ENCODE measurements around the gene PPM1K. TPM values are rescaled to one million over a fixed set of nuclear protein-coding genes. Genes with fewer than 3 reads are reported as not detected.

Gene PPM1K
- total RNA-seq, 1 experiment from 2014 or later: 4.2 TPM

DNA sequence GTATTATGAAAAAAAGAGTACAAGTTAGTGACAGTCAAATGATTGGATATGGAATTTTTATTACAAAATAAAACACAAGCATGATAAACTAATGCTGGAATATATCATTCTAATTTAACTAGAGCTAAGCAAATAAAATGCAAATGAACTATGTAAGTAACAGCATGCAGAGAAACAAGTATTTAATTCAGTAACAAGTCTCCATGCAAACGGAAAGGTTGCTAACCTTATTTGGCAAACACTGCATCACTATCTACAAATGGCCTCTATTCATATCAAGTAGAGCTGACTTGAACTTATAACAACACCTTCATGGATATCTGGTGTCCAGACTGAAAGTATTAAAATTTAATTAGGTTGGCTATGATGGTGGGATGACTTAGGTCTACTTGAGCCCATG, 15.4 kb downstream of the PPM1K start:
- Histone ChIP-seq H3K9me3 (ENCODE audit: control insufficient read depth in 1 of 2, insufficient read depth in 1 of 2, low read depth in 1 of 2, low read length in 2 of 2) (no peaks in the 10 kb centered on the region), H3K36me3 (ENCODE audit: control insufficient read depth in 1 of 2, insufficient read depth in 2 of 2, low read length in 2 of 2) (no peaks in the 10 kb centered on the region), H3K9me2 (ENCODE audit: insufficient read depth) (no peaks in the 10 kb centered on the region), H3K27ac (ENCODE audit: low read depth, low read length) (no peak overlapping the region), H3K4me3 (replicated peaks in 1 of 2; ENCODE audit: low read depth in 1 of 2, low read length in 2 of 2) (no peak overlapping the region), H3K27me3 (ENCODE audit: insufficient read depth, low read length) (no peaks in the 10 kb centered on the region), H3K4me2 (ENCODE audit: low read length) (no peak overlapping the region), H4K20me1 (ENCODE audit: insufficient read depth) (no peaks in the 10 kb centered on the region), H2AFZ (ENCODE audit: low read depth, low read length, poor library complexity, severe bottlenecking) (no peak overlapping the region), H3K79me2 (ENCODE audit: insufficient read depth, low read length) (no peaks in the 10 kb centered on the region), H3K9ac (ENCODE audit: low read length) (no peak overlapping the region), H3K4me1 (ENCODE audit: control insufficient read depth in 1 of 2, insufficient read depth in 2 of 2, low read length in 2 of 2) (no peaks in the 10 kb centered on the region)
- ChIA-PET CTCF (no interaction called here), POLR2A (no interaction called here), RAD21 (ENCODE audit: low non-redundant PET in 1 of 2, low total read pairs in 2 of 2, uncharacterized antibody in 2 of 2, unreplicated experiment in 2 of 2) (no interaction called here)
- DNase-seq (ENCODE audit: low read depth, low spot score) (no peak), ATAC-seq (no peak)
- intact Hi-C loops (cut with micrococcal nuclease): no loop called here
- no peak for TF ChIP-seq SRF (IDR thresholded peaks at IDR 0.05; ENCODE audit: low read depth)
- no peak for TF ChIP-seq SP1 (IDR thresholded peaks at IDR 0.05; ENCODE audit: low read depth)
- no peak for TF ChIP-seq FOSL1 (IDR thresholded peaks at IDR 0.05; ENCODE audit: low read depth)
- TF ChIP-seq RAD21 (IDR thresholded peaks at IDR 0.05; ENCODE audit: low read depth): no peak
- TF ChIP-seq YY1 (IDR thresholded peaks at IDR 0.05; ENCODE audit: extremely low read depth, insufficient replicate concordance, low read depth, low read length): no peak
- TF ChIP-seq ELF1 (IDR thresholded peaks at IDR 0.05; ENCODE audit: borderline replicate concordance, low read depth): no peak
- TF ChIP-seq ZFX (IDR thresholded peaks at IDR 0.05): no peak
- TF ChIP-seq, protein P1, sequence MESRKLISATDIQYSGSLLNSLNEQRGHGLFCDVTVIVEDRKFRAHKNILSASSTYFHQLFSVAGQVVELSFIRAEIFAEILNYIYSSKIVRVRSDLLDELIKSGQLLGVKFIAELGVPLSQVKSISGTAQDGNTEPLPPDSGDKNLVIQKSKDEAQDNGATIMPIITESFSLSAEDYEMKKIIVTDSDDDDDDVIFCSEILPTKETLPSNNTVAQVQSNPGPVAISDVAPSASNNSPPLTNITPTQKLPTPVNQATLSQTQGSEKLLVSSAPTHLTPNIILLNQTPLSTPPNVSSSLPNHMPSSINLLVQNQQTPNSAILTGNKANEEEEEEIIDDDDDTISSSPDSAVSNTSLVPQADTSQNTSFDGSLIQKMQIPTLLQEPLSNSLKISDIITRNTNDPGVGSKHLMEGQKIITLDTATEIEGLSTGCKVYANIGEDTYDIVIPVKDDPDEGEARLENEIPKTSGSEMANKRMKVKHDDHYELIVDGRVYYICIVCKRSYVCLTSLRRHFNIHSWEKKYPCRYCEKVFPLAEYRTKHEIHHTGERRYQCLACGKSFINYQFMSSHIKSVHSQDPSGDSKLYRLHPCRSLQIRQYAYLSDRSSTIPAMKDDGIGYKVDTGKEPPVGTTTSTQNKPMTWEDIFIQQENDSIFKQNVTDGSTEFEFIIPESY (IDR thresholded peaks at IDR 0.05; ENCODE audit: extremely low read depth, insufficient replicate concordance, low read length): no peak
- TF ChIP-seq POLR2A (IDR thresholded peaks at IDR 0.05; ENCODE audit: borderline replicate concordance, extremely low read depth, insufficient read depth, insufficient read length): no peak
- TF ChIP-seq EGR1 (IDR thresholded peaks at IDR 0.05; ENCODE audit: low read depth): no peak
- TF ChIP-seq, protein P2, sequence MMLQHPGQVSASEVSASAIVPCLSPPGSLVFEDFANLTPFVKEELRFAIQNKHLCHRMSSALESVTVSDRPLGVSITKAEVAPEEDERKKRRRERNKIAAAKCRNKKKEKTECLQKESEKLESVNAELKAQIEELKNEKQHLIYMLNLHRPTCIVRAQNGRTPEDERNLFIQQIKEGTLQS (IDR thresholded peaks at IDR 0.05): no peak
- TF ChIP-seq TCF7L2 (IDR thresholded peaks at IDR 0.05; ENCODE audit: borderline replicate concordance, extremely low read depth, insufficient read depth, insufficient read length): no peak
- TF ChIP-seq JUND (IDR thresholded peaks at IDR 0.05): no peak
- TF ChIP-seq POLR2AphosphoS5 (IDR thresholded peaks at IDR 0.05; ENCODE audit: low read depth, low read length): no peak
- no peak for TF ChIP-seq SIN3A (IDR thresholded peaks at IDR 0.05; ENCODE audit: low read depth)
- TF ChIP-seq, protein P3, sequence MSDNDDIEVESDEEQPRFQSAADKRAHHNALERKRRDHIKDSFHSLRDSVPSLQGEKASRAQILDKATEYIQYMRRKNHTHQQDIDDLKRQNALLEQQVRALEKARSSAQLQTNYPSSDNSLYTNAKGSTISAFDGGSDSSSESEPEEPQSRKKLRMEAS (IDR thresholded peaks at IDR 0.05): no peak
- TF ChIP-seq, protein P4, sequence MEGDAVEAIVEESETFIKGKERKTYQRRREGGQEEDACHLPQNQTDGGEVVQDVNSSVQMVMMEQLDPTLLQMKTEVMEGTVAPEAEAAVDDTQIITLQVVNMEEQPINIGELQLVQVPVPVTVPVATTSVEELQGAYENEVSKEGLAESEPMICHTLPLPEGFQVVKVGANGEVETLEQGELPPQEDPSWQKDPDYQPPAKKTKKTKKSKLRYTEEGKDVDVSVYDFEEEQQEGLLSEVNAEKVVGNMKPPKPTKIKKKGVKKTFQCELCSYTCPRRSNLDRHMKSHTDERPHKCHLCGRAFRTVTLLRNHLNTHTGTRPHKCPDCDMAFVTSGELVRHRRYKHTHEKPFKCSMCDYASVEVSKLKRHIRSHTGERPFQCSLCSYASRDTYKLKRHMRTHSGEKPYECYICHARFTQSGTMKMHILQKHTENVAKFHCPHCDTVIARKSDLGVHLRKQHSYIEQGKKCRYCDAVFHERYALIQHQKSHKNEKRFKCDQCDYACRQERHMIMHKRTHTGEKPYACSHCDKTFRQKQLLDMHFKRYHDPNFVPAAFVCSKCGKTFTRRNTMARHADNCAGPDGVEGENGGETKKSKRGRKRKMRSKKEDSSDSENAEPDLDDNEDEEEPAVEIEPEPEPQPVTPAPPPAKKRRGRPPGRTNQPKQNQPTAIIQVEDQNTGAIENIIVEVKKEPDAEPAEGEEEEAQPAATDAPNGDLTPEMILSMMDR (IDR thresholded peaks at IDR 0.05 in 2 of 3, conservative IDR thresholded peaks at IDR 0.05 in 1 of 3; ENCODE audit: borderline replicate concordance in 1 of 3, insufficient read depth in 1 of 3, low read depth in 2 of 3, low read length in 2 of 3): no peak
- no peak for TF ChIP-seq CBX3 (IDR thresholded peaks at IDR 0.05; ENCODE audit: low read depth)
- TF ChIP-seq ZNF274 (IDR thresholded peaks at IDR 0.05; ENCODE audit: low read depth, low read length): no peak
- no TSS peak for BruUV-seq (replicated peaks)

Data from HCT116 (cell line).